DOHH2 (cell line): ENCODE data around the gene AFF1.

Source experiments
- H3F3A ChIP-seq: fragments of 200-600 bp; sonication (generic), shearing (Covaris generic); 2 replicates; pipeline ENCODE4 v1.6.0; 2016; ENCODE audit warnings: antibody characterized with exemption, mild to moderate bottlenecking; ENCODE audit not compliant: control insufficient read depth, insufficient read depth
- H3K27ac ChIP-seq: fragments of 200-600 bp; sonication (generic); 2 replicates; pipeline ENCODE4 v1.5.1; 2014; ENCODE audit warnings: low read depth, mild to moderate bottlenecking, low read length, moderate library complexity
- H3K27me3 ChIP-seq: fragments of 200-600 bp; sonication (generic); 2 replicates; pipeline ENCODE4 v1.6.1; 2014; ENCODE audit warnings: mild to moderate bottlenecking, low read length, mixed read lengths; ENCODE audit not compliant: control insufficient read depth
- H3K36me3 ChIP-seq: fragments of 200-600 bp; sonication (generic); 2 replicates; pipeline ENCODE4 v1.6.1; 2014; ENCODE audit warnings: mild to moderate bottlenecking, low read length, moderate library complexity, mixed read lengths; ENCODE audit not compliant: control insufficient read depth
- H3K4me1 ChIP-seq: fragments of 200-600 bp; sonication (generic); 2 replicates; pipeline ENCODE4 v1.6.1; 2014; ENCODE audit warnings: mild to moderate bottlenecking, low read length, mixed read lengths; ENCODE audit not compliant: control insufficient read depth
- H3K4me2 ChIP-seq: fragments of 200-600 bp; sonication (generic); 2 replicates; pipeline ENCODE4 v1.6.0; 2014; ENCODE audit warnings: mild to moderate bottlenecking, low read length, moderate library complexity
- H3K4me3 ChIP-seq: fragments of 200-600 bp; sonication (generic); 2 replicates; pipeline ENCODE4 v1.5.1; 2014; ENCODE audit warnings: mild to moderate bottlenecking, low read length, mixed read lengths
- H3K79me2 ChIP-seq: fragments of 200-600 bp; sonication (generic); 2 replicates; pipeline ENCODE4 v1.6.1; 2014; ENCODE audit warnings: mild to moderate bottlenecking, low read length, mixed read lengths; ENCODE audit not compliant: control insufficient read depth
- H3K9me2 ChIP-seq: fragments of 200-600 bp; sonication (generic); replicated peaks from 2 replicates; pipeline ENCODE4 v1.6.1; 2014; ENCODE audit warnings: mild to moderate bottlenecking, low read length, mixed read lengths; ENCODE audit not compliant: control insufficient read depth
- H3K9me3 ChIP-seq: fragments of 200-600 bp; sonication (generic); 2 replicates; pipeline ENCODE4 v1.6.1; 2014; ENCODE audit warnings: antibody characterized with exemption, low read length, mixed read lengths; ENCODE audit not compliant: control insufficient read depth, insufficient read depth
- H4K20me1 ChIP-seq: fragments of 200-600 bp; sonication (generic); 2 replicates; pipeline ENCODE4 v1.6.0; 2014; ENCODE audit warnings: low read depth, mild to moderate bottlenecking, antibody characterized with exemption, low read length, moderate library complexity; ENCODE audit not compliant: control insufficient read depth, insufficient read depth
- EZH2phosphoT487 ChIP-seq: fragments of 200-600 bp; sonication (generic); IDR thresholded peaks from 2 replicates; pipeline ENCODE4 v1.6.1; 2017; ENCODE audit warnings: borderline replicate concordance, mild to moderate bottlenecking, antibody characterized with exemption, low read length, moderate library complexity, mixed read lengths
- TF ChIP-seq, protein P1 (sequence below): fragments of 200-600 bp; sonication (generic); IDR thresholded peaks from one replicate; pipeline ENCODE4 v1.5.1; 2014; ENCODE audit warnings: antibody characterized with exemption, mild to moderate bottlenecking, low read depth, low read length; ENCODE audit not compliant: poor library complexity, severe bottlenecking

The AFF1 gene

DNA sequence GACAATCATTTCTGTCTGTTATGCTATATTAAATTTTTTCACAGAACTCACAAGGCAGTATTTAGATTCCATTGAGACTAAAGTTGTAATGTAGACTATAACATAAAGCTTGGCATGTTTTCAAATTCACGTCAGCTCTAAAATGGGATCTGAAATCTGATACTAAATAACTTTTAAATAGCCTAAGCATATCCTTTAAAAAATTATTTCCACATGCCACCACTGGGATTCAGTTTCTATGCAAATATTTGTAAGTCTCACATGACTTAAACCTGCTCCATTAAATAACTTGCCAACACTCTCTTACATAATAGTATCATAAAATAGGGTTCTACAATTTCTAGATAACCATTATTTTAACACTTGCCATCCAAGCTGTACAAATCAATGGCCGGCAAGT is 253.2 kb downstream of the AFF1 start:
- TF ChIP-seq EZH2phosphoT487: no peak
- TF ChIP-seq, protein P1, sequence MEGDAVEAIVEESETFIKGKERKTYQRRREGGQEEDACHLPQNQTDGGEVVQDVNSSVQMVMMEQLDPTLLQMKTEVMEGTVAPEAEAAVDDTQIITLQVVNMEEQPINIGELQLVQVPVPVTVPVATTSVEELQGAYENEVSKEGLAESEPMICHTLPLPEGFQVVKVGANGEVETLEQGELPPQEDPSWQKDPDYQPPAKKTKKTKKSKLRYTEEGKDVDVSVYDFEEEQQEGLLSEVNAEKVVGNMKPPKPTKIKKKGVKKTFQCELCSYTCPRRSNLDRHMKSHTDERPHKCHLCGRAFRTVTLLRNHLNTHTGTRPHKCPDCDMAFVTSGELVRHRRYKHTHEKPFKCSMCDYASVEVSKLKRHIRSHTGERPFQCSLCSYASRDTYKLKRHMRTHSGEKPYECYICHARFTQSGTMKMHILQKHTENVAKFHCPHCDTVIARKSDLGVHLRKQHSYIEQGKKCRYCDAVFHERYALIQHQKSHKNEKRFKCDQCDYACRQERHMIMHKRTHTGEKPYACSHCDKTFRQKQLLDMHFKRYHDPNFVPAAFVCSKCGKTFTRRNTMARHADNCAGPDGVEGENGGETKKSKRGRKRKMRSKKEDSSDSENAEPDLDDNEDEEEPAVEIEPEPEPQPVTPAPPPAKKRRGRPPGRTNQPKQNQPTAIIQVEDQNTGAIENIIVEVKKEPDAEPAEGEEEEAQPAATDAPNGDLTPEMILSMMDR: no peak
- Histone ChIP-seq H3K27me3 (no peaks in the 10 kb centered on the region), H3K4me1 (no peaks in the 10 kb centered on the region), H3K9me2 (no peaks in the 10 kb centered on the region), H3K4me2 (no peak overlapping the region), H3K27ac (no peak overlapping the region), H3K4me3 (no peak overlapping the region), H4K20me1 (no peaks in the 10 kb centered on the region), H3K79me2 (no peaks in the 10 kb centered on the region), H3K36me3 (peaks cover 4% of the 10 kb centered on the region), H3F3A (no peaks in the 10 kb centered on the region), H3K9me3 (no peaks in the 10 kb centered on the region)

GRCh38 chr4:87188932-87189331 is 254.1 kb downstream of the AFF1 start:
- H3F3A ChIP-seq: no peaks in the 10 kb centered on the region
- H3K27me3 ChIP-seq: no peaks in the 10 kb centered on the region
- H3K4me1 ChIP-seq: no peaks in the 10 kb centered on the region
- no peaks in the 10 kb centered on the region for H3K79me2 ChIP-seq
- no peaks in the 10 kb centered on the region for H4K20me1 ChIP-seq
- no peak for TF ChIP-seq EZH2phosphoT487
- TF ChIP-seq, protein P1: no peak
- no peaks in the 10 kb centered on the region for H3K9me2 ChIP-seq
- H3K4me2 ChIP-seq: no peak overlapping the region
- no peak overlapping the region for H3K27ac ChIP-seq
- H3K9me3 ChIP-seq: no peaks in the 10 kb centered on the region
- peaks cover 4% of the 10 kb centered on the region for H3K36me3 ChIP-seq
- no peak overlapping the region for H3K4me3 ChIP-seq
